HG03196 (cell line): Measurements from ENCODE around the gene CACNA2D3.

Source experiments
- ATAC-seq: cut with Tn5 transposase; IDR thresholded peaks from one replicate; pipeline ENCODE4 v1.9.1; 2021; ENCODE audit not compliant: unreplicated experiment

CACNA2D3 gene

DNA sequence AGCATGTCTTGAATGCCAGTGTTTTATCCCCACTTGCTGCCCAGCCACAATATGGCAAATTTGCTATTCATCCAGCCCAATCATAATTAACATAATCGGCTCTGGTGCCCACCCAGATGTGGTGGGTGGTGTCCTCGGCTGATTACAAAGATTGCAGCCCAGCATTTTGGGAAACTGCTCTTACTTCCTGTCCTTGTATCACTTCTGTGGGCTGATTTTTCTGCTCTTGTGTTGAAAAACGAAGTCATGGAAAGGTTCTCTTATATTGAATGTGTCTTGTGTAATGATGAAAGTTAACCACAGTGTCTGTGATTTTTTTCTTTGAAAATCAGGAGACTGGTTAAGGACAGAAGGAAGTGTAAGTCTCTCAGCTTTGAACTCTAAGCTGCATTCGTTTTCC lies 141.7 kb downstream of the CACNA2D3 start:
- ATAC-seq: no peak

DNA sequence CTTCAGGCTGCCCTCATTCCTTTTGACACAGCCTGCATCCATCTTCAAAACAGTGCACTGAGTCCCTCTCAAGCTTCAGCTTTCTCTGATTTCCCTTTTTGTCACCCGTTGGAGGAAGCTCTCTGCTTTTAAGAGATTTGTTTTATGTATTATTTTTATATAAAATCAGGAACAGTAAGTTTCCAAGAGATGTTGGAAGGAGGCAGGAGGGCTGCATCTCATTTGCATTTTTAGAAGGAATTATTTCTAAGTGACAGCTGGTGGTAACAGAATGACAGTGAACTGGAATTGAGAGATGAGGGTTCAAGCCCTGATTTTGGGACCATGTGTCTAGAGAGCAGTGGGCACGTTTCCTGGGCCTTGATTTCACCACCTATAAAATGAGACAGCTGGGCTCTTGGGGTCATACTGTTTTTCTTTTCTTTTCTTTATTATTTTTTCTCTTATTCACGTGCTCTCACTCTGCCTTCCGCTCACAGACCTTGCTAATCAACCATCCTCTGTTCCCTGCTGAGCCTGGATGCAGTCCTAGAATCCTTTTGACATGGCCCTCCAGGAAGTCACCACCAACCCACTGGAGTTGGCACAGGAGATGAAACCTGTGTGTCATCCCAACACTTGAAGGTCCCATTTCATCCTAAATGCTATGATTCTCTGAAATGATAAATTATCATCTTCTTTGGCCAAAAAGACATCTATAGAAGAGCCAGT lies 148.6 kb downstream of the CACNA2D3 start:
- no peak for ATAC-seq

DNA sequence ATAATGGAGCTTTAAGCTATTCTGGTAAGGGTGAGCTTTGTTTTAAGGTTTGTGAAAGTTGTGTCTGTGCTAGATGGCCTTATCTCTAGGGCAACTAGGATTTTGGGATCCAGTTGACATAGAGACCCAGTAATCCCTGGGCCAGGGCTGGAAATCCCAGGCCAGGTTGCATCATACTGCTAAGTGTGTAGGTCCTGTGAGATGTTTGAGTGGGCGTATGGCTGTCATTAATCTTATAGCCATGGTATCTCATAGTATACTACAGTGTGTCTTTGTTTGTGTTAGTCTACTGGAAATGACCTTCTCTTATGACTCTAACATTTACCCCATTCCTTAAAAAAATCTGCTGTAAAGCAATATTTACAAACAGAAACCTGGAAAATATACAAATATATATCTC lies 151.4 kb downstream of the CACNA2D3 start:
- ATAC-seq: no peak

DNA sequence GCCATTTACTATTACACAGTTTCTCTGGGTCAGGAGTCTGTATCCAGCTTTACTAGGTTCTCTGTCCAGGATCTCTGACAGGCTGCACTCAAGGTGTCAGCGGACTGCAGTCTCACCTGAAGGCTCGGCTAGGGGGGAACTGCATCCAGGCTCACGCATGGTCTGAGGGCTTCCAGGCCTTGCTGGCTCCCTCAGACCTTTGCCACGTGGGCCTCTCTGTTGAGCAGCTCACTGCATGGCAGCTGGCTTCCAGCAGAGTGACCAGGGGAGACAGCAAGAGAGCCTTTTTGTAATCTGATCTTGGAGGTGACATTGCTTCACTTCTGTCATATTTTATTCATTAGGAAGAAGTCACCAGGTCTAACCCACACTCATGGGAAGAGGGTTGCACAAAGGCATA lies 152.3 kb downstream of the CACNA2D3 start:
- ATAC-seq: no peak

DNA sequence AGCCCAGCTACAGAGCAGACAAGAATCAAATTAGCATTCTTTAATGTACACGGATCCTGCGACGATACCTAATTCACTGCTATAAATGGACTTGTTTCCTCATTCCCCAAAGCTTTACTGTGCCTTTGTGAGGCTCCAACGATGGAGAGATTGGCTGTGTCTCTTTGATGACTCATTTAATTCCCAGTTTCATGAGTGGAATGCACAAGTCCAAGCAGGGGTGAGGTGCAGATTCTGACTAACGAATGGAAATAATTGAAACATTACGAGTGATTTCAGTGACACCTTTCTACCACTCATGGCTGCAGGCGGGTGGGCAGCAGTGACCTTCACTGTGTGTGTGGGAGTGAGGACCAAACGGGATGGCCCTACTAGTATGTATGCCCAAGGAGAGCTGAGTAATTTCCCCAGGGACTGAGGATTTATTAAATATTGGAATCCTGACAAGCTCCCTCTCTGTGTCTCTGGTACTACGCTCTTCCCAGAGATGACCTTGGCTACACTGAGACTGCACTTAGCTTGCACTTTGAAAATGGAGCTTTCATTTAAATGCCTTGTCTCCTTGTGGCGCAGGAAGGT lies 156.7 kb downstream of the CACNA2D3 start:
- ATAC-seq: no peak

DNA sequence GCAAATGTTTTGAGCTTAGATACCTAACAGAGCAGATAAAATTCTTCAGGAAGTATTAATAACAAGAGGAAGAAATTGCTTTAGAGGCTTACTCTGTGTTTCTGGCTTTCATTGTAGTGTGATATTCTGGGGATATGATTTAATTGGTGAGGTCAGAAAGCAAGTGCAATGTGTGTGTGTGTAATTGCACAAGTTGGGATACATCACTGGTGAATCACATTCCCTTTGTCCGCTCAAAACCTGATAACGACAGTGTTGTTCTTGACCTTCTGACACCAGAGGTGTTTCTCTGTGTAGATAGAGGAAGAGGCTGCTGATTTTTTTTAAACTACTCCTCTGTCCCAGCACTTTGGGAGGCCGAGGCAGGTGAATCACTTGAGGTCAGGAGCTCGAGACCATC lies 161.1 kb downstream of the CACNA2D3 start:
- ATAC-seq: no peak

DNA sequence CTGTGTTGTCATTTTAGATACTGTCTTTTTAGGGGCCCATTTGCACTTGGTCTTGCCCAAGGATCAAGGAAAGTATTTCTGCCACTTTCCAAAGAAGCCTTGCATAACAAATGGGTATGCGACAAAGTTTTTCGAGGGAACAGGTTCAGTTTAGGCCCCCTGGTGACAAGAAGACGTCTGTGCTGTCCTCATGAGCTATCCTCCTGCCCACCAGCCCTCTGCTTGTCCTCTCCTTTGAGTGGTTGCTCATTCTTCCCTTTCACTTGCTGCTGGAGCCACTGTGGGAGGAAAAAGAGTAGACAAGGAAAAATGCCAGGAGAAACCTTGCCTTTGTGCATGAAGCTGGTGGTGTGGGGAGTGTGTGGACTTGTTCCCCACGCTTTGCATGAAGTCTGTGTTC lies 171.9 kb downstream of the CACNA2D3 start:
- no peak for ATAC-seq

DNA sequence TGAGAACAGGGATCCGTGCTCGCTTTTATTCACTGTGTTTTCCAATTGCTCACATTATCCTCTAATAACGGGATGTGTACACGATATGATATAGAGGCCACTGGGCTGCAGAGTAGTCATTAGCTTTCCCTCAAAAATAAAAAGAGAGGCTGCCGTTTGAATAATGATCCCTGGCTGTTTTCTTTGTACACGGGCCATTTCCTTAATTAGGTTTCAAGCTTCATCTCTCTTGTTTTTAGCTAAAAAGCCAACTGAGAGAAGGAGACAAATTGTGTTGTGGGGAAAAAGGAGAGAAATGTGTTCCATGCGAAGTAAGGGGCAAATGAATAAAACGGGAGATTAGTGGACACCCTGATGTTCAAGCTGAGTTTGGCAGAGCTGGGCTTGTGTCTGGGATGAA lies 174.2 kb downstream of the CACNA2D3 start:
- no peak for ATAC-seq

DNA sequence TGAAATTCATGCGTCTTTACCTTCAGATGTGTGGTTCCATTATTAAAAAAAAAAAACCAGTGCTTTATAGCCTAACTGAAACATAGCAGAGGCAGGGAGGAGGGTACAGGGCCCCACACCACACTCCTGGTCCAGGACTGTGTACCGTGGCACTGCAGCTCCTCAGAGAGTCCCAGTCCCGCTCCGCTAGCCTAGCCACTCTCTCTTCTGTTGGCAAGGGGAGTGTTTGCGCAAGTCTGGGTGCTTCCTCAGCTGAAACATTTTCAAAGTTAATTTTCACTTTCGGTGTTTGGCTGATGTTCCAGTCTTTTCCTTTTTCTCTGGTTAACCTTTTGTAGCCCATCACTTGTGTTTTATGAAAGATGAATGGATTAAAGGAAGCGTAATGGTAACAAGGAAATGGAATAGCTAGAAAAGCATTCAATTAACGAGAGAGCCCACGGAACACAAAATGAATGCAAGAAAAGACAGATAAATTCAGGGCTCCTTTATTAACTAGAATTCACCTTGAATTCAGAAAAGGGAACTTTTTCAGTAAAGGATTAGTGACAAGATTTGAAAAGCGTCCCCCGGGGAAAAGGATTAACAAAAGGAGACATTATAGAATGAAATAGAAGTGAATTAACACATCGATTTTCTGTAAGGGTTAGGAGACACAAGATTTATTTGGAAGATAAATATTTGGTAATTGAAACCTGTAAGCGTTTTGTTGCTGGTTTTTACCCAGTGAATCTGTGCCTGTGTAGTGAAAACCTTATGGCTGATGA lies 177.0 kb downstream of the CACNA2D3 start:
- no peak for ATAC-seq

DNA sequence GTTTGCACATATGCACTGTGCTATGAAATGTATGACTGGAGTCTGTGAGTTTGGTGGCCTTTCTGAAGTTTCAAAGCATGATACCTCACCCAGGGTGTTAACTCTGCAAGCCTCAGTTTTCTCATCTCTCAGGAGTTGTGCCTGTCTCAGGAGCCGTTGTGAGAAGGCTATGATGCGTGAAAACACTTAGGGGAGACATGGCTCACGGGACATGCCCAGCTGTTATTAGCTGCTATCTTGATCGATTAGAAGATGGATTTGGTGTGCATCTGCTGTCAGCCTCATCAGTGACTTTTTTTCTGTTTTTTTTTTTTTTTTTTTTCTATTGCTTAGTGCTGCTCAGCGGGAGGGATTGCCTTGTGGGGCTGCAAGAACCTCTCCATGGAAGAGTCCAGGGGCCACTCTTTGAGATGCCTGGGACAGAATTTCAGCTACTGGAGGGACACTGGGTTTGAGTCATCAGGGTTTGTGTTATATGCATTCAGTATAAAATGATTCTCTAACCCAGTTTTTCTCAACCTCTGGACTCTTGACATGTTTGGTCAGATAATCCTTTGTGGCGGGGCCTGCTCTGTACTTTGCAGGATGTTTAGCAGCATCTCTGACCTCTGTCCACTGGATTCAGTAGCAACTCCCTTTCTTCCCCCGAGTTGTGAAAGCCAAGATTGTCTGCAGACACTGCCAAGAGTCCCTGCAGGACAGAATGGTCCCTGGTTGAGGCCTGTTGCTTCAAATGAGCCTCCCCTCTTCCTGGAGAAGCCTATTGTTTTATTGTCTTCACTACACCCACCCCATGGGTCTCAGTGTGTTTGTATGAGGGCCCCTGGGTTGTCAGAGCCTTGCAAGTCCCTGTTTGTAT lies 181.4 kb downstream of the CACNA2D3 start:
- no peak for ATAC-seq

DNA sequence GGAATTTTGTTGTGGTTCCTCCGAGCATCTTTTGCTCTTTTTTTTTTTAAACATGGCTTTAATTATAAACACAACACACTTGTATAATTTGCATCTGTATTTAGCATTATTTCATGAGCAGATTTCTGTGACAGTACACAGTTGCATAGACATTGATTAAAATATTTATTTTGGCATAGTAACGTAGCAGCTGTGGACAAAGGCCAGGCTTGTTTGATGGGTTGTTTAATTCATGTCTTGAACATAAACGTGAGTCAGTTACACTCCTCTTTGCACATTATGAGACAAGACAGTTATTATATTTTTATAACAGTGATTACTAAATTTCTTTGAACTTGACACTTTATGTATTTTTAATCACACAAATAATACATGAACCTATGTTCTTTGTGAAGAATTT lies 182.5 kb downstream of the CACNA2D3 start:
- ATAC-seq: no peak

DNA sequence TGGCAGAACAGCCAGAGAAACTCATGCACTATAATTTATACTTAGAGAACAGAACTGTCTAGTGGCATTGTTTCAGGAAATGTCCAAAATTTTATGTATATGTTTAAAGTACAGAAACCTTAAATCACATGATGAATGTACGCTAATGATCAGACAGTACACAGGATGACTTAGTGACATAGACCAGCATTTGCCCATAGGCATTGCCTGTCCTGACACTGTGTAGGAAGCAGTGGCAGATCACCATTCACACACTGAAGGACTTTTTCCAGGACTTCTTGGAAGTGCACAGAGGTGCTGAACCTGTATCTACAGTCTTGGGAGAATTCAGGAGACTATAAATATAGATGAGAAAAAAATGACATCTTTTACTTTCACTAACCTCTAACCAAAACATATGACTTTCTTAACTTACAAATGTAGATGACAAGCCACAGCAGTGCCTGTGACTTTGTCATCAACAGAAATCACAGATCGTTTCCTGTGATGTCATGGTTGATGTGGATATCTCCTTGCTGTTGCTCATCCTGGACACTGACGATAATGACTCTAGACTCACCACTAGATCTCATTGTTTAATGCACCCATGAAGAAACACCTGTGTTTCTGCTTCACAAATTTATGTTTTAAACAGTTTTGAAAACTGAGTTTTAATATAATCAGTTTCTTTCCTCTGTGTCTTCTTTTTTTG lies 183.2 kb downstream of the CACNA2D3 start:
- no peak for ATAC-seq

DNA sequence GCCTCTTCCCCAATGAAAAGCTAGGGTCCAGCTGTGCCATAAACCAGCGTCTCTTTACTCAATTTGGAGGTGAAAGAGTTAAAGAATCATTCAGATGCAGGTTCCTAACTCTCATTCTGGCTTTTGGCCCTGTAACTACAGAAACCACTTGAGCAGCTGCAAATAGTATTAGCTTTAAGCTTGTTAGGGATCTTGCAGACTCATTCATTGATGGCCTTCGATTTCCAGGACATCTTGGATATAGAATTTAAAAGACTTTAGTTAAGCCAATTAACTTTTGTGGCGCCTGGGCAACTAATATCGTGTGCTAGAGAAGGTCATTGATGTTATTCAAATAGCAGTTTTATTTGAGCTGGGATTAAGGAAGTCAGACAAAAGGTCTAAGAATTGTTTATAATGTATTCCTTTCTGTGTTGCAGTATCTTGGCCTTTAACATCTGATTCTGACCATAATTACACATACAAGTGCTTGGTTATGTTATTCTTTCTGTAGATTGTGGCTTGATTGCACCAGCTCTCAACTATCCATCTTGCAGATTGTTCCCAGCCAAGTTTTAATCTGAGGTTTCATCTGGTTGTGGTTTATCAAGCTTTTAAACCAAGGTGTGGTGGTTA lies 185.3 kb downstream of the CACNA2D3 start:
- ATAC-seq: no peak

DNA sequence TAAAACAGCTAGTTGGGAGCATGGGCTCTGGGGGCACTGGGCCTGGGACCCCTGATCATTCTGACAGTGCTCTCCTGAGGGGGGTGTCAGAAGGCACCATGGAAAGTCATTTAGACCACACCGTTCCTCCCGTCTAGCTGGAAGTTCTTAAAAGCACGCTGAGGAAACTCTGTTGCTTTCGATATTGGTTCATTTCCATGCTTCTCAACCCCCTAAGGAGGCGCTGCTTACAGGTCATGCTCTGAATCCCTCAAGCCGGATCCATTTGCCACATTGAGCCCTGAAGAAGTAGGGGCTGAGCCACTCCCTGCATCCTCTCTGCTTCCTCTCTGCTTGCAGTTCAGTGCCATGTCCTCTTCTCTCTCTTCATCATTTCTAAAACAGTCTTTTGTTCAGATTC lies 187.2 kb downstream of the CACNA2D3 start:
- ATAC-seq: no peak

DNA sequence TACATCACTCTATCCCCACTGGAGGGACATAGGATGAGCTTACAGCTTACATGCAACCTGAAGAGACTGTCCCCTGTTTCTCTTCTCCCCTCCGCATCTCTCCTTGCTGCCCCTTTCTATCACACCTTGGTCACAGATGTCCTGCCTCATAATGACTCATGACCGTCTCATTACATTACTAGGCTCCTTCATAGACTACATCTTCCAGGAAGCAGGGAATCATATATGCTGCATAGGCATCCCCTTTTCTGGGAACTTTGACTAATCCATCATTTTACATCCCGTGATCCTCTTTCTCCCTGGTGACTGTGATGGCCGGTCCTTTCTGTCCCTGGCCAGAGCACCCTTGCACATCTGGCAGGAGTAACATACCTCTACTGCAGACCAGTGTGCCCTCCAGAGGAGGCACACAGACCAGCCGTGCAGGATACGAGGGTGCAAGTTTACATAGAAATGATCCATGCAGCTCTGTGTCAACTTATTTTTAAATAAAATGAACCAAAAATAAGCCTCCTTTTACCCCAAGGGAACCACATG lies 188.9 kb downstream of the CACNA2D3 start:
- no peak for ATAC-seq

DNA sequence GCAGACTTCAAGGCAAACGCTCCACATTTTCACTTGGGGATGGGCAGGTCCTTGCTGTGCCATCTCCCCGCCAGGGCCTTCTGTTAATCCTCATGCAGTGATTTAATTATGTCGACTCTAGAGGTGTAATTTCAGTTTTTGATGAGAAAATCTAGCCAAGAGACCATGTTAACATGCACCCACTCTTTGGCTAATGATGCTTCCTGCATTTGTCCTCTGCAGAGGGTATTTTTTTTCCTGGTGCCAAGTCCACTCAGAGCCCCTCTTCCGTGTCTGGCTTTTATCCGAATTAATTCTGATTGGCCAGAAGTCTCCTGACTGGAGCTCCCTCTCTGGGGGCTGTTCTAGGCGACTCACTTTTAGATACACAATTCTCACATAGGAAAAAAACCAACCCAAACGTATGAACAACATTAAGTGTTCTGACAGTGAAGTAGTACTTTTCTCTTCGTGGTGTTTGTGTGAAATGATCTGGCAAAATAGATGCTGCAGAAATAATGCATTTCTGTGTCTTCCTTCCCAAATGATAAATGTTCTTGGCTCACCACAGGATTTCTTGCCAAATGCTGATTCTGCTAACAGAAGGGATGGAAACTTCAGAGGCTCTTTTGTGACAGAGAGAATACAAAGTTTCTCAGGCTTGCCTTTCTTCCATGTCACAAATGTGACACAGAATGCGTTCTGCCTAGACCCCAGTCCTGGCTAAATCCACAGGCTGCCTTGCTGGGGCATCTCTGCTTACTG lies 190.0 kb downstream of the CACNA2D3 start:
- ATAC-seq: no peak

DNA sequence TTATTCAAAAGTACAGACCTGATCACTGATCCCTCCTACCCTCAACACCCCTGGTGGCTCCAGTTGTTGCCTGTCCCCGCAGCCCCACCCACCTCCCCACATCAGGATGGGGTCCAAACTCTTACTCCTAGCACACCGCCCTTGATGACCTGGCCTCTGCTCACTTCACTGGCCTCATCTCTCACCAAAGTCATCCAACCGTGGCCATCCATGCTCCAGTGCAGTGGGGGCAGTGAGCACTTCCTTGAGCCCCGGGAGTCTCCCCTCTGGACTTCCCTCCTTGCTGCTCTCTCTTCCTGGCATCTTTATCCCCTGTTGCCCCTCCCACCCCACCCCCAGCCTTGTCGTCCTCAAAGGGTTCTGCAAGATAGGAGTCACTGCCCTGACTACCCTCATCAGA lies 191.1 kb downstream of the CACNA2D3 start:
- ATAC-seq: no peak

DNA sequence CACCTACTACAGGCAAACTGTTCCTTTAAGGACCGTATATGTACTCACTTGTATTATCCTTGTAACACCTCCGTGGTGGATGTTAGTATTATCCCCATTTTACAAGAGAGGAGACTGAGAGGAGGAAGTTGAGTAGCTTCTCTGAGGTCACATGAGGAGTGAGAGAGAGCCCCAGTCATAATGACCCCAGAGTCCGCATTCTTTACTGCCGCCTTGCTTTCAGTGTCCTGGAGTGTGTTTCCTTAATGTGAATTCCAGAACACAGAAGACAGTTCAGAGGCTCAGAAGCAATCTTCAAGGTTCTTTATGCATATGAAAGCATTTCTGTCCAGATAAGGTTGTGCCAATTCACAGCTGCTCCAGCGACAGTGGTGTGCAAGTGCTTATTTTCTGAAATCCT lies 199.2 kb downstream of the CACNA2D3 start:
- ATAC-seq: no peak

DNA sequence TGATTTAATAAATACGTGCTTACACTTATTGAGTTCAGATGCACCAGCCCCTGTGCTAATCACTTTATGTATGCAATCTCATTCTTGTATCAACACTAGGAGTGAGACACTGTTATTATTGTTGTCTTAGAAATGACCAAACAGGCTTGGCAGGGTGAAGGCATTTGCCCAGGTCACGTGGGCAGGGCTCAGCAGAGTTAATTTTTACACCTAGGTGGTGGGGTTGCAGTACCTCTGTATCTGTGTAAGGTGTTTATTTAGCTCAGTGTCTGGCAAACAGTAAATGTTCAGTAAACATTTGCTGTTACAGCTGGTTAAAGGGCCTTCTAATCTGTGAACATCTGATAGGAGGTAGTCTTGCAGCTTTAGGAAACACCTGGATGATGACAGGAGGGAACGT lies 200.0 kb downstream of the CACNA2D3 start:
- no peak for ATAC-seq
